Fibroblast of skin of abdomen (primary cell): ENCODE data around the gene SP3. TPM values are rescaled to one million over a fixed set of nuclear protein-coding genes. Genes with fewer than 3 reads are reported as not detected.

Source experiments
- DNase-seq: peaks from one replicate; pipeline ENCODE4 v3.0.0-alpha.2; 2013
- polyA plus RNA-seq, 2 experiments: library from polyadenylated mRNA; unstranded; fragments of 120-200 nt; gene quantifications; one replicate each; pipeline ENCODE4 v1.2.1, GENCODE V29; 2013; ENCODE audit not compliant: insufficient read length in 2 of 2

The SP3 gene
- 51.4 TPM for polyA plus RNA-seq (2013, experiment 1 of 2; ENCODE audit: insufficient read length)
- 47.2 TPM for polyA plus RNA-seq (2013, experiment 2 of 2; ENCODE audit: insufficient read length)

DNA sequence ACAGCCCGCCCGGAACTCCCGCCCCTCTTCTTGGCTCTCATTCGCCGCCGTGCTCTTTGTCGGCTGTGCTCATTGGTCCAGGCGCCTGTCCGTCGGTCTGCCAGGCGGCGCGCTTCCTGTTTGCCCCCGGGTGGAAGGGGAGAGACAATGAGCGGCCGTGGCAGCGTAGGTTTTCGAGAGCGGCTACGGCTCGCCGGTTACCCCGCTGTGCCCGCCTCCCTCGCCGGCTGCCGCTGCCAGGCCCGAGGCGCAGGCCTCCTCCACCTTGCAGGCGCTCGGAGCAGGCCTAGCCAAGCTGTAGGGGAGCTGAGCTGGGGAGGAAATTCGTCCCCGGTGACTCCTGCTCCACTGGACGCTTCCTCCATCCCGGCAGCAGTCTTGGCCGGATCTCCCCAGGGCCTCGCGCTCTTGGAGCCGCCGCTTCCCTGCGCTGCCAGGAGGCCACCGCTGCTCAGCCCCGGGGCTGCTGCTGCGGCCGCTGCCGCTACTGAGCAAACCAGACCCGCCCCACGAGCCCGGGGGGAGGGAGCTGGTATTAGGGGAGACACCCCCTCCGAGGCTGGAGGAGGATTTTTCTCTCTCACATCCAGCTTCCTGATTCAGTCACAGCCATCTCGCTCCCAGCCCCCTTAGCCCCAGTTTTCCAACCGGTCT, at the start of gene SP3:
Gene SP3, minus strand, starts transcription at position 2 of the 654 bp plus-strand sequence. CDS start 202 bp downstream, outside the sequence.
- DNase-seq, result peak; percentile 98

- no peak for DNase-seq
These were observed 49.5 kb upstream of the SP3 start for GRCh38 chr2:174014699-174015070.

DNA sequence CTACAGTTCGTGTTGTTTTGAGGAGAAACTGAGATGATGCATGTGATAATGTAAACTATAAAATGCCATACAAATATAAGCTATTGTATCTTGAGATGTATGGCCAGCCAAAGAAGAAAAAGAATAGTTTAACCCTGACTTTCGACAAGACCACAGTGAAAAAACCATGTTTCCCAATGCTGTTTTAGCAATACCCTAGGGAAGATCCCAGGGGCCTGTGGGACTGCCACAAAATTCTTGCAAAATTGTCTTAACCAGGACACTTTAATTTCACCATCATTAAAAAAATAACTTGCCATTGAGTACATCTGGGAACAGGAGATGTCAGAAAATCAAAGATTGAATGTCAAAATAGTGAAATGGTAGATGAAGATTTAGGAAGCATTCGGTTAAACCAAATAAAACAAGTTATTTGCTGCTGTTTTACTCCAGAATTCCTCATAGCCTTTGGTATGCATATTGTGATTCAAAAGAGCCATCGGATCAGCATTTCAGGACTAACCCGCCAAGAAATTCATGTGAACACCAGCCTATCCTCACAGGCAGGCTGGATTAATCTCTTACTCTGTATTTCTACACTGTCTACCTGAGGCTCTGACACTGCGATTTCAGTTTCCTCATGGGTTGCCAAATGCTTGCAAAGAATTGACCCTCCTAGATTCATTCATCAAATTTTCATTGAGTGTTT, 49.0 kb upstream of the SP3 start:
- no peak for DNase-seq

GRCh38 chr2:174013315-174013751, 48.2 kb upstream of the SP3 start:
- no peak for DNase-seq

- peak; percentile 70 for DNase-seq
These were observed 47.5 kb upstream of the SP3 start for GRCh38 chr2:174012347-174013314.

DNA sequence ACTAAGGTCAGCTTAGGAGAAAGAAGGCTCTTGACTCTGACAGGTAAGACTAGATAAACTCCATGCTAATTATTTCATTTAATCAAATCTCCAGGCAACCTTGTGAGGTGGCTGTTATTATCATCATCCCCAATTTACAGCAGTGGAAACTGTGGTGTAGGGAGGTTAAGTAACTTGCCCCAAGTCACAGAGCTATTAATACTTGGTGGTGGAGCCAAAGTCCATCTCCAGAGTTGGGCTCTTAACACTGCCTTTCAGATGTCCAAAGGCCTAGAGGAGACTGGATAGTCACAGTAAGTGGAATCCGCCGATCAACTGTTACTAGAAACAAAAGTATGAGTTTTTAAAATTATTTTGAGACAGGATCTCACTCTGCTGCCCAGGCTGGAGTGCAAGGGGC, 46.6 kb upstream of the SP3 start:
- no peak for DNase-seq

DNA sequence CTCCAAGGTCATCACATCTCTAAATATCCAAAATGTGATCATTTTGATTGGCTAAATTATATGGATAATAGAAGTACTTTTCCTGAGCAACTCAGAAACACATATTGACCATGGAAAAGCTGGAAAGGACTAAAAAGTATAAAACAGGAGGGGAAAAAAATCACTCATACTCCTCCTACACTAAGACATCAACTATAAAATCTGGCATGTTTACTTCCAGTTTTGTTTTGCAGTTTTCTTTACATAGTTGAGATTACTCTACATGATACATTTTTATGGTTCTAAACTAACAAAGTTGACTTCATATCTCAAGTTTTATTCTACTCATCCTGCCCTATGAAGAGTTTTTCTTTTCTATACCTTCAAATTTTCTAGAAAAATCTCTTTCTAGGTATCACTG, 46.0 kb upstream of the SP3 start:
- no peak for DNase-seq

- peak; percentile 51 for DNase-seq
These were observed 44.5 kb upstream of the SP3 start for GRCh38 chr2:174009488-174010223.

DNA sequence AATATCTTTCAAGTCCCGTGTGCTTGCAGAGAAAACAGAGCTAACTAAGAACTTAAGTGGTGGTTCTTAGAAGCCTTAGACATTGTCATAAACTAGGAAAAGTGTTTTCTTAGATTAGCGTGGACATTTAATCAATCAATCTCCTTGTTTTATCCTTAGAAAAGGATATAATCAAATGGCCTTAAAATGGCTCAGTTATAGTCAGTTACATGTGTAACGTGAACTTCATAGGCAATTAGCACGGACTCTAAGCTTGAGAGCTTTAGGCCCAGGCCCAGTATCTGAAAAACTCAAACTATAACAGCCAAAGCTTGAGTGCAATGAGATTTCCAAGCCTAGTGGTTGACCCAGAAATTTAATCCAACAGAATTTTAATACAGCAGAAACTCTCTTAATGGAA, 43.5 kb upstream of the SP3 start:
- DNase-seq, result no peak

DNA sequence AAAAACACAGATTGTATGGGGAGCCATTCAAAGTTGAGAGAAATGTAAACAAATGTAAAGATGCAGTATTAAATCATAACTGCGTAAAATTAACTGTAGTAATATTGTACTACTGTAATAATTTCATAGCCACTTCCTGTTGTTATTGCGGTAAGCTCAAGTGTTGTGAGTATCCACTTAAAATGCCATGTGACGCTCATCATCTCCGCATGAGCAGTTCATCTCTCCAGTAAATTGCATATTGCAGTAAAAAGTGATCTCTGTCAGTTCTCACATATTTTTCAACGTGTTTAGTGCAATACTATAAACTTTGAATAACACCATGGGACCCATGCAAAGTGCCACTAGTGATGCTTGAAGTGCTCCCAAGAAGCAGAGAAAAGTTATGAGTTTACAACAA, 41.8 kb upstream of the SP3 start:
- DNase-seq, result no peak

DNA sequence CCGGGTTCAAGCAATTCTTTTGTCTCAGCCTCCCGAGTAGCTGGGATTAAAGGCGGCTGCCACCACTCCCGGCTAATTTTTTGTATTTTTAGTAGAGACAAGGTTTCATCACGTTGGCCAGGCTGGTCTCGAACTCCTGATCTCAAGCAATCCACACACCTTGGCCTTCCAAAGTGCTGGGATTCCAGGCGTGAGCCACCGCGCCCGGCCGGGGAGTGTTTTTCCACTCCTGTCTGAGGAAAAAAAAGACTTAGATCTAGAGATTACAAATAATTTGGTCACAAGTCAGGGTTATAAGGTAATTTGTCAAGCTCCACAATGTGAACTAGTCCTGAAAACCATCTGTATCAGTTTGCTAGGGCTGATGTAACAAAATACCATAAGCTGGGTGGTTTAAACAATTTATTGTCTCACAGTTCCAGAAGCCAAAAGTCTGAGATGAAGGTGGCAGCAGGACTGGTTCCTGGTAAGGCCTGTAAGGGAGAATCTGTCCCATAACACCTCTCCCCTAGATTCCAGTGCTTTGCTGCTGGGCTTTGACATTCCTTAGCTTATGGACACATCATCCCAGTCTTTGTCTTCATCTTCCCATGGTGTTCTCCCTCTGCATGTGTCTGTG, 40.7 kb upstream of the SP3 start:
- no peak for DNase-seq

GRCh38 chr2:174004905-174005605, 39.9 kb upstream of the SP3 start:
- DNase-seq, result peak; percentile 85

DNA sequence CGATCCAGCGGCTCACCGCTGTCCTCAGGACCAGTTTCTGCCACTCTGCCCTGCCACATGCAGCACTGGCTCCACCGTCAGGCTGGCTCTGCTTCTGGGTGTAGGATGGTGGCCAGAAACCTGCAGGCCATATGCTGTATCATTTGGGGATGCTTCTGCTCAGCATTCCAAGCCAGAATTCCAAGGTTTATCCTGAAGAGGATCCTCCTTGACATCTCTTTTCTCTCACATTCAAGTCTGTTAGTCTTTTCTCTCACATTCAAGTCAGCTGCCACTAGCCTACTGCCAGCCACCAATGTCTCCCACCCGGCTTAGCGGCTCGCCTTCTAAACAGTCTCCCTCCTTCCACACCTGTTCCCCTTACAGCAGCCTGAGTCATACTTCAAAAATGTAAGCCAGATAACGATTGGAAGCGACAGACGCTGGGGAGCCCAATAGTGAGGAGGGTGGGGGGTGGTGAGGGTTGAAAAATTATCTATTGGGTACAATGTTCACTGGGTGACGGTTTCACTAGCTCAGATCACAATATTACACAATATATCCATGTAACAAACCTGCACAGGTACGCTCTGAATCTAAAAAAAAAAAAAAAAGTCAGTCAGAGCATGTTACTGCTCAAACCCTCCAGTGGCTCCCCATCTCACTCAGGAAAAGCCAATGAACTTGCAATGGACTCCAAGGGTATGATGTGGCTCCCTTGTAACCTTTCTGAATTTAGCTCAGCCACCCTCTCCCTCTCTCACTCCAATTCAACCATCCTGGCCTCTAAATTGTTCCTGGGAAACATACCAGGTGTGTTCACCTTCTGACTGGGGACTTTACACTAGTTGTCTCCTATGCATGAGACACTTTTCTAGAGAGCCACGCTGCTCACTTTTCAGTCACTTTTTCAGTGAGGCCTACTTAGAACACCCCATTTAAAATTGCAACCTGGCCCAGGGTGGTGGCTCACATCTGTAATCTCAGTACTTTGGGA, 38.8 kb upstream of the SP3 start:
- DNase-seq, result no peak

- no peak for DNase-seq
These were observed 37.5 kb upstream of the SP3 start for GRCh38 chr2:174002679-174003078.

- no peak for DNase-seq
These were observed 35.9 kb upstream of the SP3 start for GRCh38 chr2:174001107-174001506.

- no peak for DNase-seq
These were observed 34.6 kb upstream of the SP3 start for GRCh38 chr2:173999724-174000123.

GRCh38 chr2:173999272-173999671, 34.1 kb upstream of the SP3 start:
- DNase-seq, result no peak

DNA sequence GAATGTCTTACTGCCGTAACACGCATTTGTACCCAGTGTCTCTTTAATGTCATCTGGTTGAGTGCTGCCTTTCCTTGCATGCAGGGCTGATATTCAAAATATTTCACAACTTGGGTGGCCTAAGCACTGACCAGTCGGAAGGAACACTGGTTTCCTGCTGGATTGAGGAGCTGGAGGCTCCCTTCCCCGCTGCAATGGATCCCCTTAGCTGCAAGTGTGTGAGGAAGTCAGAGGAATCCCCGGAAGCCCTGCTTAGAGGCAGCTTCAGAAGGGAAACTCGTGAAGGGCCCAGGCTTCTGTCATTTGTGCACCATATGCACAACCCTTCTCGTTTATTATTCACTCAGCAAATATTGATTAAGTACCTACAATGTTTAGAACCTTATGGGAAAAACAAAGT, 33.2 kb upstream of the SP3 start:
- DNase-seq, result no peak

GRCh38 chr2:173997753-173998152, 32.6 kb upstream of the SP3 start:
- no peak for DNase-seq

GRCh38 chr2:173997269-173997668, 32.1 kb upstream of the SP3 start:
- peak; percentile 49 for DNase-seq
